GM10847 (cell line): Measurements from ENCODE around the gene HOXA10.

ENCODE experiments used
- POLR2A ChIP-seq: IDR thresholded peaks from 2 replicates; pipeline ENCODE4 v1.6.1; 2011; ENCODE audit not compliant: insufficient read length; ENCODE audit errors: extremely low read depth

HOXA10 gene

DNA sequence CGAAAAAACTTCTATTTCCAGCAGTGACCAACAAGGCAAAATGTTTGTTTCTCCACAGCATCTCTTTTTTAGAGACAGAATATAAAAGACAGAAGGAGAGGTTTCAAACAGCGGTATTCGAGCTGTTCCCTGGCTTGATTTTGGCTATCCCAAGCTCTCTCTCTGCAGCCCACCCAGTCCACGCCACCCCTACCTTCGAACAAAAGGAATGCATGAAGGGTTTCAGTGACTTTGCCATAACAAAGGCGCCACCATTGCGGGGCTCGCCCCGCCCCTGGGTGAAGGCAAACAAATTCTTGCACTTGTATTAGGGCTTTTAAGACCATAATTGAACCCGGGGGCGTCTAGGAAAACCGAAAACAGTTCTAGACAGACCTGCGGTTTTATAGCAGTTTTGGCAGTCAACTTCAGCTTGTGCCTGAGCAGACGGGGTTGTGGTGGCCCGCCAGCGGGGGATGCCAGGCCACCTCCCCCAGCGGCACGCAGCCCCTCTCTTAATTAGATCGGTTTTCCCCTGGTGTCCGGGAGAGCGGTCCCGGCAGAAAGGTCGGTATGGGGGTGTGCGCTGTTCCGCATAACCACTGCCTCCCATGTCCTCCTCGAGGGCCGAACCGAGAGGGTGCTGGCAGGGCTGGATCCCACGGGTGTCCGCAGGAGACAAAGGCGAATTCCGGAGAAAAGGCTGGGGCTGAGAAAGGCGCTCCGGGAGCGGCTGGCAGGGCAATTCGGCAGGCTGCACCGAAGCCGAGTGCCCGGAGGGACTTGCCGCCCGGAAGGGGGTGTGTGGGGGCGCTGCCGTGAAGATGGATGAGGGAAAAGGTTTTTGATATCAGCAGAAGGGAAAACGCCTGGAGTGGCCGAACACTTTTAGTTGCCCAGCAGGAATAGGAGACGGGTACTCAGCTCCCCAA lies 13.6 kb upstream of the HOXA10 start:
- TF ChIP-seq POLR2A = no peak

DNA sequence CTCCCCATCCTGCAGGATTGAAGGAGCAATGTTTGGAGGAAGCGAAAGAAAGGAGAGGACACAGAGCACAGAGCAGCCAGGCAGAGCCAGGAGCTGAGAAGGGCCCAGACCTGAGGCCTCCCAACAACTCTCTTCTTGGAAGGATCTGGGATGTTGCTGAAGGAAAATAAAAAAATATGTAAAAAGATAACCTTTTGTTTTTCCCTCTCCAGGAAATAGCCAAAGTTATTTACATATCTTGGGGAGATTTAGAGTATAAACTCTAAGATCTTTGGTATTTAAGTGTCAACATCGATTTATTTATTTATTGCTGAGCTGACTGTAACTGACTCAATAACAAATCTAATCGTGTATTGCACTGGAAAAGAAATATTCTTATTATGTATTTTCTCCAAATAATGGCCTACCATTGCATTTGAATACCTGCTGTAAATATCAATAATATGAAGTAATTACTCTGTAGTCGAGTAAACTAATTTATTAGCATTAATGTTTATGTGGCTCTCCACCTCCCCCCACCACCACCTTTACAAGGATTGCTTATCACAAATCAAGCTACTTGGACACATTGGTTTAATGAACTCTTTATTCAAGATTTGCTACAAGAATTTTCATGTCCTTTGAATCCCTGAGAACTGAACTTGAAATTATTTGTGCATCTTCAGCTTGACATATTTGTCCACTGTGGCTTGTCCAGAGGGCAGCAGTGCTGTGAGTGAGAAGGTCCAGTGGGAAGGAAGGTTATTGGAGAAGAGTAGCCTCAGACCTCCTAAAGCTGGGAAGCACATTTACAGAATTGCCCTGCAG lies 12.8 kb upstream of the HOXA10 start:
- TF ChIP-seq POLR2A = no peak

DNA sequence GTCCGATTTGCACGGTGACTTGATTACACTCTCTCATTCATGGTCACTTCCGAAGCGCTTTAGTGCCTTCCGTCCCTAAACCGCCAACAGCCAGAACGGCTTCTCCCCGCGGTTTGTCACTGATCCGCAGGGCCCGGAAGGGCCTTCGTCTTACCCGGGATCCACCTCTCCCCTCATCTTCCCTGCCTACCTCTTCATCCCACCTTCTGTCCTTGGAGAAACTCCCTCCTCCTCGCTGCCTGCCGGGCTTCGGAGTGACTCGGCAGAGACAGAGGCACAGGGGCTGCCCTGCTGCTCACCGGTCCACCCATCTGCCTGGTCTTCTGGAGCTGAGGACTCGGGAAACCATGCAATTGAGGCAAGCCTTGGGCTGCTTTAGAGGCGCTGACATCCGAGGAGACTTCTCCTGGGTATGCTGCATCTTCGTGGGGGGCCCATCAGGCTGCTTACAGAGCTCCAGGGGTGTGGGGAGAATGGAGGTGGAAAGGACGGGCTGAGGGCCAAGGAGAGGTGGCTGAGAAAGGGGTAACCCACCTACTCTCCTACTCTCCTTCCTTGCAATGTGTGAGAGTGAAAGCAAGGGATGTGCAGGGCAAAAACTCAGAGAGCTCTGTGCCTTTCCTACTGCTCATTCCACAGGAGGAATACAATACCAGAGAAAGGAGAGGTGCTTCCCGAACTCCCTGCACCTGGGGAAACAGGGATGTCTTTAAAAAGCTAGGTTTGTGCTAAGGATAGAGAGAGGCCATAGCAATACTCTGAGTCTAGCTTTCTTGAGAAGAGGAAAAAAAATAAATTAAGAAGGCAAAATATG lies 11.9 kb upstream of the HOXA10 start:
- TF ChIP-seq POLR2A = no peak

DNA sequence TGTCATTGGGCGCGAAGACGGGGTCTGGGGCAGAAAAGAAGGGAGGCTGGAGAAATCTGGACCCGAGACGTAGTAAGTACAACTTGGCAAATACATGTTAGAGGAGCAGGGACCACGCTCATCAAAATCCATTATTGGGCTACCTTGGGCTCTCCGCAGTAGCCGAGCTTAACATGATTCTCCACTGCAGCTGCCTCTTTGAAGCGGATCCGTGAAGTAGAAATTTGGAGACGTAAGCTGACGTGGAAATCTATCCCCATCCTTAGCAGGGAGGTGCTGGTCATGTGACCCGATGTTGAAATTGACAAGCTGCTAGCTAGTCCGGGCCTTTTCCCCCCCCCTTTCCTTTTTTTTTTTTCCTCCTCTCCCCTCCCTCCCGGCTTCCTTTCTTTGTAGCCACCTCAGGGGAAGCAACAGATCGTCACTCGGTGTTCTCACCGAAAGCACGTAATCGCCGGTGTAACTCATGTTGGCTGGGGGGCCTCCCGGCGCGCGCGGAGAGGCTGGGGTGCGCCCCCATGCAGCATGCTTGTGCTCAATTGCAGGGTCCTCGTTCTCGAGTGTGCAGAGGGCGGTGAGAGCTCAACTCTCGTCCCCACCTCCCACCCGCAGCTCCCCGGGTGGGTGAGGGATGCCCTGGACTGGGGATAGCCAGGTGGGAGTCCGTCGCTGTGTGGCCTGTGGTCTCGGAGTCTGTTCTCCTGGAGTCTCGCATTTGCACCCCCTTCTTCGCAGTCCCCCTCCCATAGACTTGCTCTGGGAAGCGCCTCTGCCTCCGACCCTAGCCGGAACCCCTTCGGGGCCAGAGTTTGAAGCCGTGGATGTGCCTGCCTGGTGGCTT lies 11.1 kb upstream of the HOXA10 start, which contains the start of gene HOXA11:
HOXA11 (minus strand) TSS at position 220 of the 841 bp plus-strand sequence; CDS start at position 132, 88 bp downstream.
- no peak for TF ChIP-seq POLR2A

DNA sequence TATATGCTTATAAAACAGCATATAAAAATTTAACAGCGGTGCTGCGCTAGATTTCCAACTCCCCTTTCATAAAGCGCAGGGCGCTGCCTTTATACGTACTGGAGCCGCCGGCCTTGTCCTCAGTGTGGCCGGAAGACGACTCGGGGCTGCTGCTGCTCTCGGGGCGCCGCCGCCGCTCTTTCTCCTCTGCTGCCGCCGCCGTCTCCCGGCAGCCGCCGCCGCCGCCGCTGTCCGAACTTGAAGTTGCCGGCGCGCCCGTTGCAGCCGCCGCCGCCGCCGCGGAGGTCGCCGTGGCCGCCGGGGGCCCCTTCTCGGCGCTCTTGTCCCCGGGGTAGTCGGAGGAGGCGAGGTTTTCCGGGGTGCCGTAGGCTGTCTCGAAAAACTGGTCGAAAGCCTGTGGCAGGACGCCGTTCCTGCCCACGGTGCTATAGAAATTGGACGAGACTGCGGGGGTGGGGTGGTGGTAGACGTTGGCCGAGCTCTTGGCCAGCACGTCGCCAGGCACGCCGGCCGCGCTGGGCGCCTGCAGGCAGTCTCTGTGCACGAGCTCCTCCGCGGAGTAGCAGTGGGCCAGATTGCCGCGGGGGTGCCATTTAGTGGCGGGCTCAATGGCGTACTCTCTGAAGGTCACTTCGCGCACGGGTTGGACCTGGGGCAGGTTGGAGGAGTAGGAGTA lies 10.4 kb upstream of the HOXA10 start:
- TF ChIP-seq POLR2A = no peak

DNA sequence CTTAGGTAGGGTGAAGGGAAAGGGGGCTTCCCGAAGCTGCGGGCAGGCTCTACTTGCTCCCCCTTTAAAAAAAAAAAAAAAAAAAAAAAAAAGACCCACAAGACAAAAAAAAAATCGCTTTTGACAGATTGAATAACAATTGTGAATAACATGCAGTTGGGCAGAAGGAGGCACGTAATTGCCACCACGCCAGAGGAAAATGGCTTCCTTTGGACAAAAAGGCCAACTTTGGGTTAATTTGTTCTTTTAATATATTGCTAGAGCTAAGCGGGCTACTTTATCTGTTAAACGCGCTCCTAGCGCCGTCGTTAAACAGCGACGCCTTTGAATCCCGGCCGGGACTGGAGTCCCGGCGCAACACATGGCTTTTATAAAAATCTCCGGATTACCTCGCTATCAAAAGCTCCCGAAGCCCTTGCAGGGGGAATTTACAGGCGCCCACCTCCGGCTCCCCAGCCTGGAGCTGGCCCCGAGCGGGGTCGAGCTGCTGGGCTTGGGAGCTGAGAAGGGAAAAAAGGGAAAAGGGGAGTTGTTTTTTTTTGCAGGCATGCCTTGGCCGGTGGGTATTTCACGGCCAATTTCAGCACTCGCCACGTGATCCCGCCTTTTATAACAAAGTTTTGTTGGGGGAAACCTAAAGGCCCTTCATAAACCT lies 9.7 kb upstream of the HOXA10 start:
- no peak for TF ChIP-seq POLR2A

DNA sequence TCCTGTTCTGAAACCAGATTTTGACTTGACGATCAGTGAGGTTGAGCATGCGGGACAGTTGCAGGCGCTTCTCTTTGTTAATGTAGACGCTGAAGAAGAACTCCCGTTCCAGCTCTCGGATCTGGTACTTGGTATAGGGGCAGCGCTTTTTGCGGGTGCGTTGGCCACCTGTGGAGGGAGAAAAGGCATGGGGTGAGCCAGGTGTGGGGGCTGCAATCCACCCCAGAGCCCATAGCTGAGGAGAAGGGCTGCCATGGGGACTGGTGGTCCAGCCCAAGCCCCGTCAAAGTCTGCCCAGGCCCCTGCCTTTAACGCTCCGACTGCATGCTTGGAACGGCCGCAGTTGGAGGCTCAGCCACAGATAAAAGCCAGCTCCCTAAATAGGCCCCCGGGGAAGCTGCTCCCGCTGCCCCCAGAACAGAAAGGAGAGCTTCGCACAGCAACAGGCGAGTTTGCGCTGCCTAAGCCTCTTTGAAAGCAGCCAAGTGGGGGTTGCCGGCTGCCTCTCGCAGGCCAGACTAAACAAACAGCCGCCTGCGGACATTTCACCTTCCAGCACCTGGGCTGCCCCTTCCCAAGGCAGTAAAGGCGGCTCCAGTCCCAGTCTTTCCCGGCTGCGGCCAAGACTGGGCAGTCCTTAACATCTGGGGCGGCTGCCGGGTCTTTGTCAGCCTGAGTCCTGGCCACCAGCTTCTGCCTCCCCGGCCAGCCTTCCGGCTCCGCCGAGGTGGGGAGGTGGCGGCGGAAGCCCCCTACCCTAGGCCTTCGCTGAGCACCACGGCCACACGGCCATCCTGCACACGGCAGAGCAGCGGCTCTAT lies 9.0 kb upstream of the HOXA10 start:
- TF ChIP-seq POLR2A = no peak

DNA sequence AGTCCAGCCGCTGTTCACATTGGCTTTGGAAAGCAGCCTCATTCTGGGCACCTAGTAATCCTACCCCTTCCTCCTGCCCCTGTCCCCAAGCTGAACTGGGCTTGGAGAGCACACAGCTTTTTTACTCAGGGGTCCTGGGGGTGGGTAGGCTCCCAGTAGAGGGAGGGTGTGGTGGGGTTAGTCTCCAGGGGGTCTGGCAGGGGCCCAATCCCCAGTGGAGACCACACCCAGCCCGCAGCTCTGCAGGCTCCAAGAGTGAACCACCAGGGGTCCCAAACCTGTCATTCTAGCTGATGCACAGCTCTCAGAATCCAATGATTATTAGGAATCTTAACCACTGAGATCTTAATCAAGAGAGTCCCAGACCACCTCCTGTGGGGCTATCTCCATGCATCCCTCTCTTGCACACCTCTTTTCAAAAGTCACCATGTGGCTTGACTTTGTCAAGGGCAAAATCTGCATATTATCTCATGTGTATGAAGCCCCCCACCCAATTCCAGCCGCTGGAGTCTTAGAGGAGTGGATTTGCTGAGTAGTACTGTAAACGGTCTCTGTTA lies 8.2 kb upstream of the HOXA10 start:
- TF ChIP-seq POLR2A = no peak

DNA sequence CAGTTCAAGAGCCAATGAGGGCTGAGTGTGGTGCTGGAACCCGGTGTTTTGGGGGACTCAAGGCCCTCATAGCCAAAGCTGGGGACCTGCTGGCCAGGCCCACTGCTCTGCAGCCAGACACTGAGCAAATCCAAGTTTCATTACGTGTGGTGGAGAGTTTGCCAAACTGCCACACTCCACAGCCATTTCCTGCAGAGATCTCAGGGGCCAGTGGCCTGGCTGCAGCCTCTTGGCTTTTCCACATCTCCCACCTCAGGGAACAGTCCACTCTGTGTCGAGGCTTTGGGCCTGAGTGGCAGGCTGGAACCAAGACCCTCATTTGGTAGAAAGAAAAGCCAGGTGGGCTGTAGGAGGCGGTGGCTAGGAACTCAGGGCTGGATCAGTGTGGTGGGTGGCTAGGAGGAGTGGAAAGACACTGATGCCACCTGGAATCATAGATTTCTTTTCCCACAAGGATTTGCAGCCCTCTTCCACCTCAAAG lies 7.7 kb upstream of the HOXA10 start:
- no peak for TF ChIP-seq POLR2A

DNA sequence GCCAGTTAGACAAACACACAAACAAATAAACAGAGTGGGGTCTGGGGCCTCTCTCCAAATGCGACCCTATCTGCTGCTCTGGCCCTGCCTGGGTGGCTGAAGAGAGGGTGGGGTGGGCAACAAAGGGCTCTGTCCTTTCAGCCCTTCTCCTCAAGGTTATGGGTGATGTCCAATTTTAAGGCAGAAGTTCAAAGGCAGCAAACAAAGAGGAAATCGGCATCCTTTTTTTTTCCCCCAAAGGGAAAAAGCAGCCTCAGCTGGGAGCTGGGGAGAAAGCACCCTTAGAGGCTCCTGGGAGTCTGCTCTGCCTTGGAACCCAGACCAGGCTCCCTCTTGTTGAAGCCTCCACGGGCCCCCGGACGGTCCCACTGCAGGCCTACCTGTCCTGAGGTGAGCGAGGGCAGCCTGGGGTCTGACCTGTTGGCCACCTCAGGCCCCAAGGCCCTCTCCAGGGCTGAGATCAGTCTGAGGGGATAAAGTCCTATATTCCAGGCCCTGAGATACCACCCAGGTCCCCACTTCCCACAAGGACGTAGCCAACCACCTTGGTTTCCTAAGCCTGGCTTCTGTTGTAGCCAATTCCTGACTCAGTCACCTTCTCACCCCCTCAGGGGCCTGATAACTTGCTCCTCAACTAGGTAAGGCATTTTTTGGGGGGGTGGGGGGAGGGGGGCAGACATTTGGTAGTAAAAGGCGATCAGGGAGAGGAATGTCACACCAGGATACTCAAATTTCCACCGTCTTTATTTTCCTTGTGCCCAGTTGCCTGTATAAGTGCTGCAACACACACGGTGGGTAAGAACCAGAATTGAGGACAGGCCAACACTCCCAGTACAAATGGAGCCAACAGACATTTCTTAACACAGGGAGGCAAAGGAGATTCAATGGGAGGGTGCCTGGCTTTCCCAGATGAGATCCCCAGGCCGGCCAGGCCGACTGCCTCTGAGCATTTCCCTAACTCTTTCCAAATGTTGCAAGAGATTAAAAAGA lies 6.6 kb upstream of the HOXA10 start:
- no peak for TF ChIP-seq POLR2A
